ENCODE data around the gene MRPL28.
"Not testable (repeated sequence)": the region's sequence is repeated elsewhere in the genome, so short reads cannot be mapped to it uniquely, and the experiment has no call there.

The MRPL28 gene

GRCh38 chr16:373020-373598 is 2.8 kb upstream of the MRPL28 start:
- no peak for DNase-seq (ENCODE audit: low spot score)

DNA sequence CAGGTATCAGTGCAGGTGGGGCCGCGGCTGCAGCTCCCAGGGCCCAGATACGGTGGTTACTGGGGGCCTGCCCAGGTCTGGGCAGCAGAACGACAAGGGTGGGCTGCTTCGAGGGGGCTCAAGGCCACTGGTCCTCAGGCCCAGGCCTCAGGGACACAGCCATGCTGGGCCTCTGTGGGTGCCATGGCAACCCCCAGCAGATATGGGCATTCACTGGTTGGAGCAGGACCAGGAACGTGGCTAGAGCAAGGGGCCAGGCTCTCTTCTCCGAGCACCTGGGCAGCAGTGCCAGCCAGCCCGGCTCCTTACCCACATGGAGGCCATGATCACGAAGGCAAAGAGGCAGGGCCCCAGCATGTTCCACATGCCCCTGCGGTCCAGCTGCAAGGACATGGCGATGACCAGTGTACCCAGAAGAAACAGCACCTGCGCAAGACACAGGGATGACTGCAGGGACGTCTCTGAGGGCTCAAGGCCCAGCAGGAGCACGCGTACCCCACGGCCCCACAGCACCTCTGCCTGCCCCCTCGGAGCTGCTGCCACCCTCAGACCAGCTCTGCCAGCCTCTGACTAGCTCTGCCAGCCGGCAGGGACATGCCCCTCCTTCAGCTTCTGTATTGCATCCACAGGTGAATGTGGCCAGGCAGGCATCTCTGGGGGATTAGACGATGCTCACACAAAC is 2.1 kb upstream of the MRPL28 start:
- no peak for DNase-seq (ENCODE audit: low spot score)

GRCh38 chr16:371515-372301 is 1.4 kb upstream of the MRPL28 start:
- DNase-seq (ENCODE audit: low spot score): no peak

DNA sequence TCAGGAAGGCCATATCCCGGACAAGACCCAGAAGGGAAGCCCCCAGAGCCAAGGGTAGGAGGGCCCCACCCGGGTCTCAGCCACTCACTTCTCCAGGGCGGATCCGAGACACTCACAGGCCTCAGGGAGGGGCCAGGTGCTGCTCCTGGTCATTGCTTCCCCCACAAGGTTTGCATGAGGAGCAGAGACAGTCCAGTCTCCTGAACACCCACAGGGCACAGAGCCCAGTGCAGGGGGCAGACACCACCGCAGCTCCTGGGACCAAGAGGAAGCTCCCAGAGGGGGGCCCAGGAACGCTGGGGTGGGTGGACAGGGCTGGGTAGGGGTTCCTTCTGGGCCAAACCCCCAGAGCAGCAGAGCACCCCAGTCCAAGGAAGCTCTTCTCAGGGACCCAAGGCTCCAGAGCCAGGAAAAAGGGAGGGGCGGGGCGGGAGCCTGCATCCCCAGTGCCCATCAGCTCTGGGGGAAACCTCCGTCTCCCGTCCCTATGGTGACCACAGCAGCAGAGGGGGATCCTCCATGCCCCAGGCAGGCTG is 709 bp upstream of the MRPL28 start:
- DNase-seq (ENCODE audit: low spot score): no peak

DNA sequence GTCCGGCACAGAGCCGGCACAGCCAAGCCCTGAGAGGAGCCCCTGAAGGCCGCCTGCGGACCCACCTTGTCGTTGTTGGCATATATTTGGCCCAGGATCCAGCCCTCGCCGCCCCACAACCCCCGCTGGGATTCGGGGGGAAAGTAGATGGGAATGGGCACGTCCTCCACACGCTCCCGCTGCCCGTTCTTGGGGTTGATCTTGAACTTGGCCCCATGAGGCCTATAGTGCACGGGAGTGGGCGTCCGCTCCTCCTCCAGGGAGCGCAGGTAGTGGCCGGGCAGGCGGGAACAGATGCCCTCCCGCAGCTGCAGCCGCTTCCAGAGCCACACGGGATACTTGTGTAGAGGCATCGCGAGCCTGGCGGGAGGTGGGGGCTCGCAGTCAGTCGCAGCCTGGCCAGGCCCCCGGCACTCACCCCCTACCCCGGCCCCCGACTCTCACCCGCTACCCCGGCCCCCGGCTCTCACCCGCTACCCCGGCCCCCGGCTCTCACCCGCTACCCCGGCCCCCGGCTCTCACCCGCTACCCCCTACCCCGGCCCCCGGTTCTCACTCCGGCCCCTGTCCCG is 387 bp downstream of the MRPL28 start:
- DNase-seq (ENCODE audit: low spot score): no peak

DNA sequence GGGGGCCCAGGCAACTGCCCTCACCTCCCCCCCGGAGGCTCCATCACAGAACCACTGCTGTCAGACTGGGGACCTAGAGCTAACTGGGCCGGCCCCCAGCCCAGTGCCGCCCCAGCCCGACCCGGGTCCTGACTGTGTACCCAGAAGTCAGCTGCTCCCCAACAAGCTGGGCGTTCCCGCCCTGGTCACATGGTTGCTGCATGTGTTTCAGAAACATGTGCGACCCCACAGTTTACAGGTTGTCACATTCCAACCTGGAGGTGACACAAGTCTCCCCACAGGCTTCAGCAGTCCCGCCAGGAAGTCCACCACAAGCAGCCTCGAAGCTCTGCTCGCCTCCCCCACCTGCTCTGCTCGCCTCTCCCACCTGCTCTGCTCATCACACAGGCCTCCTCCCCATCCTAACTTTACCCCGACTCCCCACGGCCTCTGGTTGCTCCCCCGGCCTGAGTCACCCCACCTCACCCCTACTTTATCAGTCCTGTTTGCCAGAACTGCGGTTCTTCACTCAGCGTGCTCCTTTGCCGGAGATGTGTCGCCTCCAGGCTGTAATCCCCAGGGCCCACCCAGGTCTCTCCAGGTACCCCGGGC is 968 bp downstream of the MRPL28 start:
- DNase-seq (ENCODE audit: low spot score): no peak

DNA sequence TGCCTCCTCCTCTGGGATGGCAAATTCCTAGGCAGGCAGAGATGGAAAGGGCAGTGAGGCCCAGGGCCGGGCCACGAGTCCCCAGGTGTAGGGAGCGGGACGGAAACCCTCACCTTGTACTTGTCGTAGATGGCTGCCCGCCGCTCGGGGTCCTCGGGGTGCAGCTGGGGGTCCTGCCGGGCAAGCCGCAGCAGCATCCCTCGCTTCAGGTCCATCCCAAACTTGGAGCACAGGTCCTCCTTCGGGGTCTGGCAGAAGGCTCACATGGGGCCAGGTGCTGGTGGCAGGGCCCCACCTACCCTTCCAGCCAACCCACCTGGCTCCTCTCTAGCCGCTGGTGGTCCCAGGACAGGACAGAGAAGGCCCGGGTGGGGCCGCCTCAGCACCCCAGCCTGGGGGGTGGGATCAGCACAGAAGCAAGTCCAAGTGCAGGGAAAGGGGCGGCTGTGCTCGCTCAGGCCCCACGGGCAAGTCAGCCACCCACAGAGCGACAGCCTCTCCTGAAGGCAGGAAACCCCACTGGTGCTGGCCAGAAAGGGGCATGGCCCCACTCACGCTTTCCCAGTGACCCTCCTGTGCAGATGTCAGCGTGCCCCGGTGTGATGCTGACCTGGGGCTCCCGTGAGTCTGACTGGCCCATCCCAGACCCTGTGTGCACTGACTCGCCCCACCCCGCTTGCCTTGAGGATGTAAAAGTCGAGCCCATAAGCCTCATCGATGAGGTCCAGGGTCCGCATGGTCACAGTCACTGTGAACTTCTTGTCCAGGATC is 1.8 kb downstream of the MRPL28 start:
- no peak for DNase-seq (ENCODE audit: low spot score)

GRCh38 chr16:367333-367903 is 2.9 kb downstream of the MRPL28 start:
- no peak for DNase-seq (ENCODE audit: low spot score)

GRCh38 chr16:366476-366875 is 3.9 kb downstream of the MRPL28 start:
- DNase-seq (ENCODE audit: low spot score): no peak

DNA sequence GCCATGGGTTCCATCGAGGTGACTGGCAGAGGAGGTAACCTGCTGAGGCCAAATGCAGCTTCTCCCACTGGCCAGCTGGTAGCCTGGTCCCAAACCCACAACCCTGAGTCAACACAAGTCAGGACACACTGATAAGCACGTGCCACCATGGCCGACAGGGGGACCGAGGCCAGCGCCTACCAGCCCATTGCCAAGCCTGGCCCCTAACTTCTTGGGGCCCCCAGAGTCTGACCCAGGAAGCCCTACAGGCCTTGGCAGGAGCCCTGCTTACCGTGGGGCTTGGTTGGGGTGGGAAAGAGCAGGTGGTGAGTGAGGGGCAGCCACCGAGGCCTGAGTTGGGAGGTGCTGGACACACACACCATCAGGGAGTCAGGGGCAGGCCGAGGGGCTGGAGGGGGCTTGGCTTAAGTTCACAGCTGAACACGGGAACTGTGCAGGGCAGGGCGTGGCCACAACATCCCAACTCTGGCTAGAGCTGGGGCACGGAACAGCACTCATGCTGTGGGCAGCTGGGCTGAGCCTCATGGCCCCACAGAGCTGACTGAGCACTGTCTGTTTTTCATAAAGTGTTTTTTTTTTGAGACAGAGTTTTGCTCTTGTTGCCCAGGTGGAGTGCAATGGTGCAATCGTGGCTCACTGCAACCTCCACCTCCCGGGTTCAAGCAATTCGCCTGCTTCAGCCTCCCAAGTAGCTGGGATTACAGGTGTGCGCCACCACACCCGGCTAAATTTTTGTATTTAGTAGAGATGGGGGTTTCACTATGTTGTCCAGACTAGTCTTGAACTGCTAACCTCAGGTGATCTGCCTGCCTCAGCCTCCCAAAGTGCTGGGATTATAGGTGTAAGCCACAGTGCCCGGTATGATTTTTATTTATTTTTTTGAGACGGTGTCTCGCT is 5.5 kb downstream of the MRPL28 start:
- no peak for DNase-seq (ENCODE audit: low spot score)

GRCh38 chr16:363766-364490 is 6.4 kb downstream of the MRPL28 start:
- DNase-seq (ENCODE audit: low spot score): no peak

- no peak for DNase-seq (ENCODE audit: low spot score)
Observed at GRCh38 chr16:363110-363765, 7.1 kb downstream of the MRPL28 start.

- not testable (repeated sequence) for DNase-seq (ENCODE audit: low spot score)
Observed at GRCh38 chr16:362702-362999, 7.7 kb downstream of the MRPL28 start.

- DNase-seq (ENCODE audit: low spot score): peak; percentile 88
Observed at GRCh38 chr16:361872-362701, 8.3 kb downstream of the MRPL28 start.

GRCh38 chr16:361341-361871 is 8.9 kb downstream of the MRPL28 start:
- no peak for DNase-seq (ENCODE audit: low spot score)

- DNase-seq (ENCODE audit: low spot score): no peak
Observed at GRCh38 chr16:360698-361336, 9.5 kb downstream of the MRPL28 start.
